Naive B cell (primary cell): ENCODE data around the gene IFI16. TPM values are rescaled to one million over a fixed set of nuclear protein-coding genes. Genes with fewer than 3 reads are reported as not detected.
"Not testable (repeated sequence)": the region's sequence is repeated elsewhere in the genome, so short reads cannot be mapped to it uniquely, and the experiment has no call there.

Source experiments
- ATAC-seq, 2 donors: fragments of 150-1000 bp; cut with Tn5 transposase; 2 replicates each; pipeline ENCODE4 v1.10.0; 2021; ENCODE audit warnings: low read depth in 2 of 2, mild to moderate bottlenecking in 2 of 2, moderate library complexity in 2 of 2
- DNase-seq: peaks from one replicate; pipeline ENCODE4 v3.0.0; 2022
- H3K27ac Mint-ChIP-seq, 6 donors: one replicate each; pipeline ENCODE4 v1.8.0; 2020 to 2022; ENCODE audit warnings: mild to moderate bottlenecking in 6 of 6, mixed read lengths in 6 of 6, moderate library complexity in 5 of 6, inconsistent platforms in 2 of 6
- H3K27me3 Mint-ChIP-seq, 3 donors: one replicate each; pipeline ENCODE4 v1.8.0; 2021 to 2022; ENCODE audit warnings: mixed read lengths in 3 of 3, mild to moderate bottlenecking in 1 of 3
- H3K36me3 Mint-ChIP-seq, 2 donors: one replicate each; pipeline ENCODE4 v1.8.0; 2020 to 2022; ENCODE audit warnings: mixed read lengths in 2 of 2, inconsistent platforms in 1 of 2, mild to moderate bottlenecking in 1 of 2
- H3K4me1 Mint-ChIP-seq, 3 donors: one replicate each; pipeline ENCODE4 v1.8.0; 2020 to 2022; ENCODE audit warnings: mixed read lengths in 3 of 3, inconsistent platforms in 1 of 3, mild to moderate bottlenecking in 1 of 3, moderate library complexity in 1 of 3
- H3K4me3 Mint-ChIP-seq, 8 donors: one replicate each; pipeline ENCODE4 v1.8.0; 2020 to 2022; ENCODE audit warnings: mild to moderate bottlenecking in 8 of 8, mixed read lengths in 8 of 8, moderate library complexity in 8 of 8, inconsistent platforms in 2 of 8
- H3K9me3 Mint-ChIP-seq, 7 donors: one replicate each; pipeline ENCODE4 v1.8.0; 2020 to 2022; ENCODE audit warnings: mixed read lengths in 7 of 7, mild to moderate bottlenecking in 5 of 7, inconsistent platforms in 2 of 7, moderate library complexity in 1 of 7
- polyA plus RNA-seq, 6 donors: library from polyadenylated mRNA; unstranded; fragments of 300-500 nt; fragmentation: Illumina TruSeq; gene quantifications; one replicate each; pipeline ENCODE4 v1.2.3, GENCODE V29; 2021; ENCODE audit warnings: low read depth in 6 of 6

The IFI16 gene
- polyA plus RNA-seq, 6 donors from 2014 or later: 143 to 262 (median 206) TPM

- ATAC-seq: no peak
- Mint-ChIP-seq H3K9me3 (peaks cover 0 to 3% (median 0%) of the 10 kb centered on the region in 7 donors), H3K36me3 (peaks cover 44 to 50% of the 10 kb centered on the region in 2 donors), H3K4me3 (peak overlapping the region; percentile 86 to 97 (median 95)), H3K4me1 (peaks cover 68 to 81% (median 70%) of the 10 kb centered on the region in 3 donors), H3K27me3 (no peaks in the 10 kb centered on the region), H3K27ac (peak overlapping the region; percentile 84 to 94 (median 90))
- no peak for DNase-seq
Measured at GRCh38 chr1:159011751-159012150, 2.0 kb downstream of the IFI16 start.

DNA sequence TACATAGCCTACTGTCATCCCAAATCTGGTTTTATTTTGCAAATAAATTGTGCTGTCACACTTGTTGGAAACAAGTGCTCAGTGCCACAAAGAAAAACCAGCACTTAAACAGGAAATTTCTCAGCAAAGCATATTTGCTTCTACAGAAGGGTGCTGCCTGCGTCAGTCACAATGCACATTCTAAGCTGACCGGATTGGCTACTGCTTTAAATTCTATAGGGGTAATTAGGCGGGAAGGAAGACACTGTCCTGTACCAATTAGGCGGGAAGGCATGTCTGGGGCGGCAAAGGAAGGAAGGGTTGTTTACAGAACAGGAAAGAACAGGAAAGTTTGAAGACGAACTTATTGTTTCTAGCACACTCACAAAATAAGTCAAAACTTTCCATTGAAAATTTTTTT, 2.8 kb downstream of the IFI16 start:
- DNase-seq (peak; percentile 25), ATAC-seq (peak; percentile 16 to 18)
- Mint-ChIP-seq H3K4me3 (peak overlapping the region; percentile 86 to 97 (median 95)), H3K27ac (peak overlapping the region; percentile 53 to 96 (median 94)), H3K9me3 (peaks cover 0 to 3% (median 0%) of the 10 kb centered on the region in 7 donors), H3K4me1 (peaks cover 65 to 78% (median 67%) of the 10 kb centered on the region in 3 donors), H3K36me3 (peaks cover 48 to 55% of the 10 kb centered on the region in 2 donors), H3K27me3 (no peaks in the 10 kb centered on the region)

GRCh38 chr1:159014003-159014571, 4.4 kb downstream of the IFI16 start:
- Mint-ChIP-seq H3K27me3 (no peaks in the 10 kb centered on the region), H3K36me3 (peaks cover 55 to 59% of the 10 kb centered on the region in 2 donors), H3K4me3 (peak overlapping the region; percentile 86 to 97 (median 95)), H3K27ac (peak overlapping the region; percentile 18 to 94 (median 74)), H3K9me3 (peaks cover 0 to 3% (median 0%) of the 10 kb centered on the region in 7 donors), H3K4me1 (peaks cover 58 to 71% (median 60%) of the 10 kb centered on the region in 3 donors)
- no peak for DNase-seq
- ATAC-seq: no peak

DNA sequence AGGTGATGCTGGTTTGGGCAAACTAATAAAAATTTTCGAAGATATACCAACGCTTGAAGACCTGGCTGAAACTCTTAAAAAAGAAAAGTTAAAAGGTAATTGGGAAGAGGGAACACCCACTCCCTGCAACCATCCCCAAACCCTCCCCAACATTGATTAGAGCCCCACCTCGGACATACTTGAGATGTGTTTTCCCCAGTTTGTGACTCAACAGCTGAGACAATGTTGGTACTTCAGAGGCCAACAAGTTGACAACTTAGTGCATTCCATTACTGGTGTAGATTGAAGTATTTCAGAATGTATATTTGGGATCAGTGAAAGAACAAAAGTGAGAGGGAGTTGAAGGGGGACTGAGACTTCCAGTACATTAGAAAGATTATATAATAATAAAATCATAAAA, 5.1 kb downstream of the IFI16 start:
- H3K4me1 Mint-ChIP-seq: peaks cover 54 to 70% (median 61%) of the 10 kb centered on the region in 3 donors

DNA sequence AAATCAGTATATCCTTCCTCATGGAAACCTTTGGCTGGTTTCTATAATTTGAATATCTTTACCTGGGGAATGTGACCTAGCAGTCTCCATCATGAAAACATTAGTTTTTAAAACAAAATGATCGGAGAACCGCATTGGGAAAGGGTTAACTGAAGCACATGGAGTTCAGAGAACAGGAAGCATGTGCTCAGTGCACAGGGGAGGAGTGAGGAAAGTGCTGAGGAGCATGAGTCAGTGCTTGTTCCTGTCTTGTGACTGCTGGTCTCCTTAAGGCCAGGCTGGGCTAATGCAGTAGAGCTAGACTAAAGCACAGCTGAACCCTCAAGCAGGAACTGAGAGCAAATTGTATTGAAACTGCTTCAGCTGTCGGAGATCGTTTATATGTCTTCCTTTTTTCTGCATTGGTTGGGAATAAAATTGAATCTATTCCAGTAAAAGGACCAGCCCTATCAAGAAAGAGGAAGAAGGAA, 5.8 kb downstream of the IFI16 start:
- no peaks in the 10 kb centered on the region for H3K27me3 Mint-ChIP-seq
- H3K9me3 Mint-ChIP-seq: peaks cover 0 to 3% (median 0%) of the 10 kb centered on the region in 7 donors
- peaks cover 57 to 73% (median 64%) of the 10 kb centered on the region in 3 donors for H3K4me1 Mint-ChIP-seq
- H3K36me3 Mint-ChIP-seq: peaks cover 53 to 67% of the 10 kb centered on the region in 2 donors
- H3K4me3 Mint-ChIP-seq: peak overlapping the region; percentile 72 to 96 (median 84)
- peak; percentile 80 for DNase-seq
- ATAC-seq: peak; percentile 100
- peak overlapping the region; percentile 63 to 97 (median 96) for H3K27ac Mint-ChIP-seq

More for the DNA sequence above, 5.1 kb downstream of the IFI16 start:
- peak overlapping the region; percentile 51 to 94 (median 82) for H3K27ac Mint-ChIP-seq
- DNase-seq: no peak
- H3K9me3 Mint-ChIP-seq: peaks cover 0 to 3% (median 0%) of the 10 kb centered on the region in 7 donors
- H3K27me3 Mint-ChIP-seq: no peaks in the 10 kb centered on the region
- H3K36me3 Mint-ChIP-seq: peaks cover 59 to 61% of the 10 kb centered on the region in 2 donors
- peak overlapping the region; percentile 86 to 97 (median 95) for H3K4me3 Mint-ChIP-seq
- ATAC-seq: no peak

- DNase-seq: no peak
- peaks cover 57 to 78% (median 72%) of the 10 kb centered on the region in 3 donors for H3K4me1 Mint-ChIP-seq
- H3K27ac Mint-ChIP-seq: peak overlapping the region in 4 of 6 donors; percentile 18 to 77 (median 72)
- H3K4me3 Mint-ChIP-seq: no peak overlapping the region
- no peak for ATAC-seq
- H3K36me3 Mint-ChIP-seq: peaks cover 38 to 51% of the 10 kb centered on the region in 2 donors
- no peaks in the 10 kb centered on the region for H3K9me3 Mint-ChIP-seq
- no peaks in the 10 kb centered on the region for H3K27me3 Mint-ChIP-seq
Measured at GRCh38 chr1:159023723-159024122, 14.0 kb downstream of the IFI16 start.

- no peak for DNase-seq
- Mint-ChIP-seq H3K9me3 (peaks cover 0 to 3% (median 0%) of the 10 kb centered on the region in 7 donors), H3K4me1 (peaks cover 61 to 79% (median 73%) of the 10 kb centered on the region in 3 donors), H3K27me3 (no peaks in the 10 kb centered on the region), H3K27ac (peak overlapping the region in 2 of 6 donors; percentile 71 to 91), H3K36me3 (peaks cover 41 to 64% of the 10 kb centered on the region in 2 donors), H3K4me3 (no peak overlapping the region)
- no peak for ATAC-seq
Measured at GRCh38 chr1:159025043-159025442, 15.3 kb downstream of the IFI16 start.

GRCh38 chr1:159026841-159027240, 17.1 kb downstream of the IFI16 start:
- not testable (repeated sequence) for DNase-seq, H3K9me3 Mint-ChIP-seq, ATAC-seq, H3K27me3 Mint-ChIP-seq
- H3K27ac Mint-ChIP-seq: peak overlapping the region; percentile 44 to 79 (median 58)
- H3K4me3 Mint-ChIP-seq: peak overlapping the region in 6 of 8 donors; percentile 20 to 74 (median 38)
- peaks cover 38 to 64% of the 10 kb centered on the region in 2 donors for H3K36me3 Mint-ChIP-seq
- H3K4me1 Mint-ChIP-seq: peaks cover 56 to 85% (median 77%) of the 10 kb centered on the region in 3 donors

DNA sequence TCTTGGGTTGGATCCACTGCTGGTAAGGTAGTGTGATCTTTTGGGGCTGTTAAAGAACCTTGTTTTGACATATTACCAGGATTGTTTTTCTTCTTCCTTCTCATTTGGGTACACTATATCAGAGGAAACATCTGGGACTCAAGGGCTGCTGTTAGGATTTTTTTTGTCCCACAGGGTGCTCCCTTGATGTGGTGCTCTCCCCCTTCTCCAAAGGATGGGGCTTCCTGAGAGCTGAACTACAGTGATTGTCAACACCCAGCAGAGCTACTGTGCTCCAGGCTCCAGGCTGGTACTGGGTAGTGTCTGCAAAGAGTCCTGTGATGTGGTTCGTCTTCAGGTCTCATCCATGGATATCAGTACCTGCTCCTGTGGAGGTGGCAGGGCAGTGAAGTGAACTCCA, 20.6 kb downstream of the IFI16 start:
- ATAC-seq (no peak), DNase-seq (no peak)
- peak overlapping the region in 1 of 8 donors; percentile 70 for H3K4me3 Mint-ChIP-seq
- no peaks in the 10 kb centered on the region for H3K27me3 Mint-ChIP-seq
- H3K36me3 Mint-ChIP-seq: peaks cover 62 to 65% of the 10 kb centered on the region in 2 donors
- peaks cover 0 to 6% (median 2%) of the 10 kb centered on the region in 7 donors for H3K9me3 Mint-ChIP-seq
- H3K27ac Mint-ChIP-seq: peak overlapping the region in 5 of 6 donors; percentile 29 to 92 (median 85)
- H3K4me1 Mint-ChIP-seq: peaks cover 54 to 71% (median 64%) of the 10 kb centered on the region in 3 donors

DNA sequence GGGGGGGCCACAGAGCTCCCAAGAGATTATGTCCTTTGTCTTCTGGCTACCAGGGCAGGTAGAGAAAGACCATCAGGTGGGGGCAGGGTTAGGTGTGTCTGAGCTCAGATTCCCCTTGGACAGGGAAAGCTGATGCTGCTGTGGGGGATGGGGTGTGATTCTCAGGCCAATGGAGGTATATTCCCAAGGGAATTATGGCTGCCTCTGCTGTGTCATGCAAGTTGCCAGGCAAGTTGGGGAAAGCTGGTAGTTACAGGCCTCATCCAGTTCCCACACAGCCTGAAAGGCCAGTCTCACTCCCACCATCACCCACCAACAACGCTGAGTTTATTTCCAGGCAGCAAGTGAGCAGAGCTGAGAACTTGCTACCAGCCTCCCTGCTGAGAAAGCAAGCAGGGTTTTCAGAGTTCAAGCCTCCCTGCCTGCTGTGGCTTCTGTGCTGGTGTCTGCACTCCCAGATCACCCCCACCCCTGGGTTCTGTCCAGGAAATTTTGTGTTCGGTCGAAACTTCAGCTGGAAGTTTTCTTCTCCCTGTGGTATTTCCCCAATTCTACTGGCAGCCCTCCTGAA, 21.3 kb downstream of the IFI16 start:
- DNase-seq (no peak), ATAC-seq (no peak)
- Mint-ChIP-seq H3K4me1 (peaks cover 49 to 68% (median 62%) of the 10 kb centered on the region in 3 donors), H3K36me3 (peaks cover 66% of the 10 kb centered on the region in 2 donors), H3K4me3 (peak overlapping the region in 1 of 8 donors; percentile 33), H3K9me3 (peaks cover 0 to 6% (median 2%) of the 10 kb centered on the region in 7 donors), H3K27ac (peak overlapping the region in 5 of 6 donors; percentile 72 to 88 (median 85)), H3K27me3 (no peaks in the 10 kb centered on the region)

DNA sequence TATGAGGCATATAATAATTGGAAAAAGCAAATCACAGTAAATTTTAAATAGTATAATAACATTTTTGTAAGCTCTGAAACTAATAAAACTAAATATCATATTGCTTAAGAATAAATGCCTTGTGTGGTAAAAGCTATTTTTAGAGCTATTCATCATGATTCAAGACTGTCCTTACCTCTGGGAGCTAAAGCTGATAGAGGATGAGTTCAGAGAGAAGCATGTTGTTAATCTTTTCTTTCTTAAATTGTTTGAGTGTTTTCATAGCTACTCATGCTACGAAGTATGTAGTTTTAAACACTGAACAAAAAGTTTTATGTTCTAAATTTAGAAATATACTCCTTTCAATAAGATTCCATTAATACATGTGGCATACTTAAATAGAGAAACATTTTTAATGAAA, 30.5 kb downstream of the IFI16 start:
- Mint-ChIP-seq H3K27me3 (no peaks in the 10 kb centered on the region), H3K36me3 (peaks cover 25 to 28% of the 10 kb centered on the region in 2 donors), H3K4me3 (no peak overlapping the region), H3K27ac (peak overlapping the region in 2 of 6 donors; percentile 46 to 62), H3K9me3 (no peaks in the 10 kb centered on the region), H3K4me1 (peaks cover 10 to 23% (median 19%) of the 10 kb centered on the region in 3 donors)
- ATAC-seq: no peak
- DNase-seq: no peak

DNA sequence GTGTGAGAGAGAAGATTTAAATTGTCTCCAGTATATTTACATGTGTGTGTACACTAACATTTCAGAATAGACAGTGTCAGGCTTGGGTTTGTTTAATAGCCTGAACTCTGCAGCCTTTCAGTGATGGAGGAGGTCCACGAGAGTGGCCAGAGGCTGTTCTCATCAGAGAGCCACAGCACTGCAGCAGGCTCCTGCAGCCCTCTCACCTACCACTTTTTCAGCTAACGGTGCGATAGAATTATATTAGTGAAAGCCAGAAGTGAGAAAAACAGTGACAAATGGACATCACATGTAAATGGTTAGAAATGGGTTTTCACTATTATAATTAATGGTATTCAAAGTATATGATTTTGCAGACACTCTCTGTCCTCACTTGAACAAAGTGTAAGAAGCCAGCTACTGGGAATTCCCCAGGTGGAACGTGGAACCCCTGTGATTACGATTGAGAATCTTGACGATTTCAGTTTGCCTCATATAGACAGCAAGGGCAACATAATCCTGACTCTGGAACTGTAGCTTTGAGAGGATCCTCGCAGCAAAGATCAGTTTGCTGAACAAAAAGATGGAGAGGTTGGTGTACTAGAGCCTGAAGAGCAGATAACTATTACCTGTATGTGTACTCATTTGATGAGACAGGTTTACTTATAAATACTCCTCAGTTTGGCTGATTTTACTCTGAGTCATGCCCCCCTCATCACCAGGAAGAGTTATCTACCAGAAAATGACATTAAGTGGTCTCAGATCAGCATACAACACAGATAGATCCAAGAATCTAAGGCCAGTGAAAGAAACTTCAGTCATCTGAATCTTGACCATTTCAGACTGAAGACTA, 31.4 kb downstream of the IFI16 start:
- Mint-ChIP-seq H3K27me3 (no peaks in the 10 kb centered on the region), H3K9me3 (no peaks in the 10 kb centered on the region), H3K27ac (peak overlapping the region in 5 of 6 donors; percentile 20 to 83 (median 62)), H3K4me3 (no peak overlapping the region), H3K4me1 (peaks cover 10 to 19% (median 14%) of the 10 kb centered on the region in 3 donors), H3K36me3 (peaks cover 17 to 23% of the 10 kb centered on the region in 2 donors)
- DNase-seq: no peak
- ATAC-seq: no peak

DNA sequence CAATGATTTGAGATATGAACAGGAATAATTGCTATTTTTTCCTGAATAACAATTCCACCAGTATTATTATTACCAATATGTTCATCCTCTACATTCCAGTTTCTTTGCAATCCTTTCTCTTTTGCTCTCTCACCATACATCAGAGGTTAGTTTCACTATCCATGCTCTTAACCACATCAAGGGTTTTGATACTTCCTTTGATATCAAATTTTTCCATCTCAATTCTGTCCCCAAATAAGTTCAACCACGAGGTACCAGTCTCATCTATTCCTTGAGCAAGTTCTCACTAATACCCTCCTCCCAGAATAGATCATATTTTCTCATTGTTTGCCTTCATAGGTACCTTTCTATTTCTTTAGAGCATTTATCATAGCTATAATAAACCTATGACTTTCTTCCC, 36.8 kb downstream of the IFI16 start:
- not testable (repeated sequence) for H3K4me3 Mint-ChIP-seq
- H3K36me3 Mint-ChIP-seq: peaks cover 17 to 34% of the 10 kb centered on the region in 2 donors

More for the DNA sequence above, 36.8 kb downstream of the IFI16 start:
- DNase-seq, ATAC-seq, H3K9me3 Mint-ChIP-seq, H3K27me3 Mint-ChIP-seq: not testable (repeated sequence)
- Mint-ChIP-seq H3K4me1 (peaks cover 22 to 25% (median 22%) of the 10 kb centered on the region in 3 donors), H3K27ac (peak overlapping the region; percentile 42 to 96 (median 80))
